Measurements from ENCODE around the gene WDR89. TPM values are rescaled to one million over a fixed set of nuclear protein-coding genes. Genes with fewer than 3 reads are reported as not detected.

Gene WDR89
- total and polyA plus RNA-seq, 2 donors (not counting 1 experiment from before 2014, with no cell fraction given): 5.9 to 19.0 TPM

- H3K27me3 ChIP-seq (replicated peaks in 1 of 4; ENCODE audit: control extremely low read depth in 1 of 4, control insufficient read depth in 3 of 4, insufficient read depth in 4 of 4, low read length in 3 of 4): no peaks in the 10 kb centered on the region
- no CpG with 5 or more reads among the region's 3 CpGs for WGBS (ENCODE audit: insufficient coverage)
- H4K20me1 ChIP-seq (ENCODE audit: control insufficient read depth, insufficient read depth, low read length, poor library complexity, severe bottlenecking): no peaks in the 10 kb centered on the region
- ATAC-seq (ENCODE audit: low read depth) (no peak), DNase-seq (no peak)
- no peaks in the 10 kb centered on the region for H3K9me3 Mint-ChIP-seq (ENCODE audit: insufficient read depth)
- no peak overlapping the region for H2AFZ ChIP-seq (ENCODE audit: insufficient read depth, low read depth, low read length, poor library complexity, severe bottlenecking)
- H3K27ac ChIP-seq (ENCODE audit: low read length in 2 of 2): no peak overlapping the region
- H3K27ac Mint-ChIP-seq: no peak overlapping the region
- no peak overlapping the region for H3K4me3 ChIP-seq (ENCODE audit: control extremely low read depth in 1 of 5, extremely low read depth in 1 of 5, insufficient read depth in 1 of 5, low read depth in 2 of 5, low read length in 4 of 5)
- peaks cover 8% of the 10 kb centered on the region for H3K4me1 Mint-ChIP-seq
- ChIA-PET CTCF (interaction anchor here (0.8 to 1.7 kb wide), 3 partner anchors 10 to 80 kb away, joined by 3 to 5 read pairs (median 3); no protein-coding TSS in a partner anchor), POLR2A (no interaction called here)
- H3K79me2 ChIP-seq (ENCODE audit: control insufficient read depth, insufficient read depth, low read length): peaks cover 14% of the 10 kb centered on the region
- H3K9me3 ChIP-seq (ENCODE audit: control extremely low read depth in 1 of 3, control insufficient read depth in 2 of 3, insufficient read depth in 1 of 3, low read length in 2 of 3): no peaks in the 10 kb centered on the region
- intact Hi-C loops (cut with micrococcal nuclease): no loop called here
- H3K27me3 Mint-ChIP-seq: no peaks in the 10 kb centered on the region
- no peak for TF ChIP-seq EZH2 (IDR thresholded peaks at IDR 0.05; ENCODE audit: borderline replicate concordance, insufficient read depth, low read depth, low read length, poor library complexity, severe bottlenecking)
- no peak for TF ChIP-seq CTCF (IDR thresholded peaks at IDR 0.05)
- peaks cover 2 to 23% of the 10 kb centered on the region in 2 experiments for H3K36me3 ChIP-seq (replicated peaks in 1 of 2; ENCODE audit: control extremely low read depth in 1 of 2, control insufficient read depth in 1 of 2, extremely low read depth in 1 of 2, insufficient read depth in 2 of 2, low read length in 1 of 2)
- no peak overlapping the region for H3K4me3 Mint-ChIP-seq
- H3K9ac ChIP-seq (ENCODE audit: low read length): no peak overlapping the region
- H3K4me2 ChIP-seq (replicated peaks; ENCODE audit: low read depth, low read length, poor library complexity, severe bottlenecking): no peak overlapping the region
- peaks cover 7% of the 10 kb centered on the region in 2 donors for H3K4me1 ChIP-seq (ENCODE audit: control insufficient read depth in 2 of 2, insufficient read depth in 2 of 2, low read length in 2 of 2)
Observed at GRCh38 chr14:63689132-63689531, 47.5 kb upstream of the WDR89 start.

- no peak overlapping the region for H2AFZ ChIP-seq (ENCODE audit: insufficient read depth, low read depth, low read length, poor library complexity, severe bottlenecking)
- no peak overlapping the region for H3K9ac ChIP-seq (ENCODE audit: low read length)
- H3K4me1 ChIP-seq (ENCODE audit: control insufficient read depth in 2 of 2, insufficient read depth in 2 of 2, low read length in 2 of 2): no peaks in the 10 kb centered on the region
- ATAC-seq (ENCODE audit: low read depth) (no peak), DNase-seq (no peak)
- no peaks in the 10 kb centered on the region for H4K20me1 ChIP-seq (ENCODE audit: control insufficient read depth, insufficient read depth, low read length, poor library complexity, severe bottlenecking)
- H3K79me2 ChIP-seq (ENCODE audit: control insufficient read depth, insufficient read depth, low read length): peaks cover 3% of the 10 kb centered on the region
- H3K27ac Mint-ChIP-seq: no peak overlapping the region
- ChIA-PET CTCF (interaction anchor here (2.2 kb wide), 1 partner anchor 84 kb away, joined by 6 read pairs; no protein-coding TSS in a partner anchor), POLR2A (no interaction called here)
- TF ChIP-seq CTCF (IDR thresholded peaks at IDR 0.05) (no peak), EZH2 (IDR thresholded peaks at IDR 0.05; ENCODE audit: borderline replicate concordance, insufficient read depth, low read depth, low read length, poor library complexity, severe bottlenecking) (no peak)
- H3K4me3 Mint-ChIP-seq: no peak overlapping the region
- H3K36me3 ChIP-seq (replicated peaks in 1 of 2; ENCODE audit: control extremely low read depth in 1 of 2, control insufficient read depth in 1 of 2, extremely low read depth in 1 of 2, insufficient read depth in 2 of 2, low read length in 1 of 2): peaks cover 2 to 25% of the 10 kb centered on the region in 2 experiments
- no peaks in the 10 kb centered on the region for H3K9me3 ChIP-seq (ENCODE audit: control extremely low read depth in 1 of 3, control insufficient read depth in 2 of 3, insufficient read depth in 1 of 3, low read length in 2 of 3)
- intact Hi-C loops (cut with micrococcal nuclease): no loop called here
- H3K4me3 ChIP-seq (ENCODE audit: control extremely low read depth in 1 of 5, extremely low read depth in 1 of 5, insufficient read depth in 1 of 5, low read depth in 2 of 5, low read length in 4 of 5): no peak overlapping the region
- no peaks in the 10 kb centered on the region for H3K27me3 ChIP-seq (replicated peaks in 1 of 4; ENCODE audit: control extremely low read depth in 1 of 4, control insufficient read depth in 3 of 4, insufficient read depth in 4 of 4, low read length in 3 of 4)
- no peak overlapping the region for H3K27ac ChIP-seq (ENCODE audit: low read length in 2 of 2)
- no peaks in the 10 kb centered on the region for H3K27me3 Mint-ChIP-seq
- H3K4me2 ChIP-seq (replicated peaks; ENCODE audit: low read depth, low read length, poor library complexity, severe bottlenecking): no peak overlapping the region
- H3K9me3 Mint-ChIP-seq (ENCODE audit: insufficient read depth): no peaks in the 10 kb centered on the region
- no peaks in the 10 kb centered on the region for H3K4me1 Mint-ChIP-seq
Observed at GRCh38 chr14:63686926-63687325, 45.3 kb upstream of the WDR89 start.
